Ovary (tissue), 9 donors: Measurements from ENCODE around the gene CCNK. TPM values are rescaled to one million over a fixed set of nuclear protein-coding genes. Genes with fewer than 3 reads are reported as not detected.

Experiments
- DNase-seq, 5 donors: peaks; one replicate each; pipeline ENCODE4 v3.0.0-alpha.2; 2019 to 2020
- H3K27ac ChIP-seq, 2 donors: fragments of 200-600 bp; one replicate each; pipeline versions ENCODE4 v1.5.1 to v1.8.0; 2019 to 2022
- H3K27me3 ChIP-seq: fragments of 200-600 bp; one replicate; pipeline ENCODE4 v1.8.0; 2022
- H3K36me3 ChIP-seq: fragments of 200-600 bp; sonication (generic); one replicate; pipeline ENCODE4 v1.5.1; 2019
- H3K4me1 ChIP-seq: one replicate; pipeline ENCODE4 v1.8.1; 2013; ENCODE audit warnings: mild to moderate bottlenecking, moderate library complexity; ENCODE audit not compliant: insufficient read depth
- H3K4me3 ChIP-seq: fragments of 200-600 bp; sonication (generic); one replicate; pipeline ENCODE4 v1.5.1; 2017
- H3K9me3 ChIP-seq, 2 donors: fragments of 200-600 bp in 1 of 2; sonication (generic) in 1 of 2; one replicate each; pipeline versions ENCODE4 v1.5.1 to v1.8.1; 2013 to 2019; ENCODE audit warnings: mild to moderate bottlenecking in 1 of 2, moderate library complexity in 1 of 2
- EP300 ChIP-seq: sonication (generic); formaldehyde crosslinking; IDR thresholded peaks from one replicate; pipeline ENCODE4 v1.6.1; 2017; ENCODE audit warnings: antibody characterized with exemption
- POLR2A ChIP-seq: fragments of 450-650 bp; IDR thresholded peaks from one replicate; pipeline ENCODE4 v1.6.1; 2017; ENCODE audit warnings: antibody characterized with exemption, mild to moderate bottlenecking, moderate library complexity
- WGBS, 3 donors: extraction: QIAGEN DNeasy Blood & Tissue Kit in 1 of 3; methylation state at CpG; one replicate each; pipeline versions ENCODE4 v1.1.5 to v1.1.7; 2013 to 2017; 5-methylcytosine and 5-hydroxymethylcytosine counted together
- intact Hi-C, 4 donors: fragments of 100-400 bp; cut with DNase I; formaldehyde crosslinking; loops; one replicate each; pipeline versions ENCODE4 v1.11.0 to v1.15.1; 2022 to 2023
- polyA plus RNA-seq, 2 donors: library from polyadenylated mRNA; stranded (reverse); fragments of 200-250 nt in 1 of 2; fragments of 350-450 nt in 1 of 2; fragmentation: Illumina TruSeq in 1 of 2; extraction: RNeasy Lipid Tissue Mini Kit (QIAGEN cat#74804) in 1 of 2; gene quantifications; one replicate each; pipeline ENCODE4 v1.2.3, GENCODE V29; 2013 to 2014
- total RNA-seq, 7 donors: library from RNA; depleted of rRNA in 2 of 7; stranded (reverse); fragments of >200 nt in 2 of 7; fragmentation: NEBNext Ultra II Directional in 3 of 7; extraction: Animal tissue kit (Norgen Biotek cat#: 25700) in 3 of 7; gene quantifications; one replicate each; pipeline versions ENCODE4 v1.1.0 to v1.2.4, GENCODE V29; 2016 to 2023
- TF ChIP-seq, protein P1 (sequence below), 3 donors: fragments of 450-650 bp in 2 of 3; fragments of 200-600 bp in 1 of 3; IDR thresholded peaks; one replicate each; pipeline versions ENCODE4 v1.5.1 to v1.8.0; 2016 to 2022; ENCODE audit warnings: antibody characterized with exemption in 3 of 3, mild to moderate bottlenecking in 1 of 3
- donor health status: DM: no; HTN: no; CAD: no; lungs with moderate emphysema.
- donor health status: DM: no; HTN: no; CAD: no.
- donor health status: Bipolar disorder and iron deficiency.
- donor health status: DM: yes; HTN: yes; CAD: no.
- donor health status: DM: no; HTN: no; CAD: no.
- donor health status: DM: yes; HTN: yes; CAD: no.

The CCNK gene
- total and polyA plus RNA-seq, 9 donors = 17.3 to 60.0 (median 46.8) TPM

DNA sequence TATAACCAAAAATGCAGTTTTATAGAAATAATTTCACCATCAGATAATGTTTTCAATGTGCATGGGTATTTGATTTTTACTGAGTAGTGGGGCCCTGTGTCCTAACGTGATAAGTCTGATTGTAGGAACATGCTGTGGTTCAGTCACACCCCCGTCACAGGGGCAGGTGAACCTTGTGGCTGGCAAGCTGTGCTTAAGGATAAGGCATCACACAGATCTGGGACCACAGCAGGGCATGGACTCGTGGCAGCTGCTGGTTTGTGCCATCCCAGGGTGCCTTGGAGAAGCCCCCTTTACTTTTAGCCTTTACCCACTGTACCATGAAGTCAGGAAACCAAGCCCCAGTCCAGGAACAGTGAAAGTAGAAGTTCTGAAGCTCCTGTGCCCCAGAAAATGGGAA is 16.7 kb downstream of the CCNK start:
- WGBS, 3 donors = 88 to 93% (median 91%) methylated on average over 3 of the region's 3 CpGs
- H3K36me3 ChIP-seq = no peaks in the 10 kb centered on the region

DNA sequence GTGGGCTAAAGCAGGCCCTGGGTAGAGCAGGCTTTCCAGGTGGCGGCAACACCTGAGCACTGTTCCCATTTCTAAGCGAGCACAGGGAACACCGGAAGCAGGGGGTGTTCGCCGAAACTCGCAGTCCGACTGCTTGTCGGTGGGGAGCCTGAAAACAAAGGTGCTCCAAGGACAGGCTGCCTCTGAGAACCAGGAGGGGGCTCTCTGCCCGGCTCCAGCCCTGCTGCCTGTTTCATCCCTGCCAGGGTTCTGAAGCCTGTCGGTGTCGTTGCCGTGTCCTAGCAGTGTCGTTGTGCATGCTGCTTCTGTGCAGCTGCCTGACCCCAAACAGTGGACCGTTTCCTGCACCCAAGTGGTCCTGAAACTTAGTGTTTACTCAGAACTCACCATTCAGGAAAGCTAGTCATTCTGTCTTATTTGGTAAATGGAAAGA is 21.8 kb downstream of the CCNK start:
- no peaks in the 10 kb centered on the region for H3K27me3 ChIP-seq
- H3K4me1 ChIP-seq = no peaks in the 10 kb centered on the region
- intact Hi-C loops = no loop called here
- H3K4me3 ChIP-seq = no peak overlapping the region
- H3K36me3 ChIP-seq = no peaks in the 10 kb centered on the region
- DNase-seq = no peak
- H3K27ac ChIP-seq = no peak overlapping the region
- no peak for TF ChIP-seq POLR2A
- no peak for TF ChIP-seq EP300
- TF ChIP-seq, protein P1, sequence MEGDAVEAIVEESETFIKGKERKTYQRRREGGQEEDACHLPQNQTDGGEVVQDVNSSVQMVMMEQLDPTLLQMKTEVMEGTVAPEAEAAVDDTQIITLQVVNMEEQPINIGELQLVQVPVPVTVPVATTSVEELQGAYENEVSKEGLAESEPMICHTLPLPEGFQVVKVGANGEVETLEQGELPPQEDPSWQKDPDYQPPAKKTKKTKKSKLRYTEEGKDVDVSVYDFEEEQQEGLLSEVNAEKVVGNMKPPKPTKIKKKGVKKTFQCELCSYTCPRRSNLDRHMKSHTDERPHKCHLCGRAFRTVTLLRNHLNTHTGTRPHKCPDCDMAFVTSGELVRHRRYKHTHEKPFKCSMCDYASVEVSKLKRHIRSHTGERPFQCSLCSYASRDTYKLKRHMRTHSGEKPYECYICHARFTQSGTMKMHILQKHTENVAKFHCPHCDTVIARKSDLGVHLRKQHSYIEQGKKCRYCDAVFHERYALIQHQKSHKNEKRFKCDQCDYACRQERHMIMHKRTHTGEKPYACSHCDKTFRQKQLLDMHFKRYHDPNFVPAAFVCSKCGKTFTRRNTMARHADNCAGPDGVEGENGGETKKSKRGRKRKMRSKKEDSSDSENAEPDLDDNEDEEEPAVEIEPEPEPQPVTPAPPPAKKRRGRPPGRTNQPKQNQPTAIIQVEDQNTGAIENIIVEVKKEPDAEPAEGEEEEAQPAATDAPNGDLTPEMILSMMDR (IDR thresholded peaks at IDR 0.05) = no peak
- H3K9me3 ChIP-seq = no peaks in the 10 kb centered on the region
- WGBS, 3 donors = 71 to 75% (median 75%) methylated on average over 14 of the region's 14 CpGs

More for the DNA sequence above, 16.7 kb downstream of the CCNK start:
- H3K27me3 ChIP-seq = no peaks in the 10 kb centered on the region
- TF ChIP-seq EP300 (no peak), POLR2A (no peak)
- TF ChIP-seq, protein P1 (IDR thresholded peaks at IDR 0.05) = no peak
- no peaks in the 10 kb centered on the region for H3K4me1 ChIP-seq
- intact Hi-C loops = no loop called here
- DNase-seq = no peak
- H3K9me3 ChIP-seq = no peaks in the 10 kb centered on the region
- H3K27ac ChIP-seq = no peak overlapping the region
- no peak overlapping the region for H3K4me3 ChIP-seq

DNA sequence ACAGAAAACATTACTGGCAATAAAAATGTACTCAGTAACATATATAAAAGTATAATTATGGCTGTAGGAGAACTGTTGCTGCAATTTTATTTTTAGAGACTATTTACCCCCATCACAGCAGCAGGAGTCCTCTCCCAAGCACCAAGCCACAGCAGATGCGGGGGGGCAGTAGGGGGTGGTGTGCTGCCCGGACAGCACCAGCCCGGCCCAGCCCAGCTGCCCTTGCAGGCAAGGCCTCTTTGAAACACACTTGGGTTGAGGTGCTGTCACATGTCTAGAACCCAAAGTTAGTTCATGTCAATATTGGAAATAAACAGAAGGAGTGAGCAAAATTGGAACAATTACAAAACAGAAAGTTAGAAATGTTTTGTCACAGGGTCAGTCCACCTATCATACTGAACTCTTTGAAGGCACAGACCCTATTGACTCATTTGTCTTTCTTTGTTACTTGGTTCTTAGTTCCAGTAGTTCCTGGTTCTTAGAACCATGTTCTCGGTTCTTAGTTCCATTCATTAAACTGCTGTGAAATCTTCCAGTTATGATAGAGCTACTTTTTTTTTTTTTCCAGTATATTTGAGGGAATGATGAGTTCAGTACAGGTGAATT is 22.7 kb downstream of the CCNK start:
- Histone ChIP-seq H3K9me3 (no peaks in the 10 kb centered on the region), H3K27ac (no peak overlapping the region), H3K4me1 (no peaks in the 10 kb centered on the region), H3K4me3 (no peak overlapping the region), H3K36me3 (no peaks in the 10 kb centered on the region), H3K27me3 (no peaks in the 10 kb centered on the region)
- no peak for DNase-seq
- no peak for TF ChIP-seq POLR2A
- TF ChIP-seq, protein P1 (IDR thresholded peaks at IDR 0.05) = no peak
- TF ChIP-seq EP300 = no peak
- 87 to 89% (median 88%) methylated on average over 4 of the region's 4 CpGs for WGBS, 3 donors
- intact Hi-C loops = no loop called here

DNA sequence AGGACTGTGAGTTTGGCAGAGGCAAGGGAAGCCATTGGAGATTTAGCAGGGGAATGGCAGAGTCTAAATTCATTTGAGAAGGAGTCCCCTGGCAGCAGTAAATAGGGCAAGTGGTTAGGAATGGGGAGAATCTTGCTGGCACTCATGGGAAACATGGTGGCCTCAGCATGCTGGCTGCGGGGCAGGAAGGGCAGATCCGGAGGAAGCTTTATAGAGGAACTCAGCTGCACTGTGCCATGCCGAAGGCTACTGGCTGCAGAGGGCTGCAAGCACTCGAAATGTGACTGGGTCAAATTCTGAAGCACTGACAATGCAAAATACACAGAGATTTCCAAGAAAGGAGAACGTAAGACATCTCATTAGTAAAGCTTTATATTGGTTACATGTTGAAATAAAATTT is 23.9 kb downstream of the CCNK start:
- Histone ChIP-seq H3K4me1 (no peaks in the 10 kb centered on the region), H3K9me3 (no peaks in the 10 kb centered on the region), H3K27me3 (no peaks in the 10 kb centered on the region), H3K36me3 (no peaks in the 10 kb centered on the region), H3K27ac (no peak overlapping the region), H3K4me3 (no peak overlapping the region)
- TF ChIP-seq POLR2A (no peak), EP300 (no peak)
- TF ChIP-seq, protein P1 (IDR thresholded peaks at IDR 0.05) = no peak
- intact Hi-C loops = no loop called here
- no peak for DNase-seq
- 84 to 92% (median 92%) methylated on average over 5 of the region's 5 CpGs for WGBS, 3 donors
